ENCODE measurements around the gene SEC22A. TPM values are rescaled to one million over a fixed set of nuclear protein-coding genes. Genes with fewer than 3 reads are reported as not detected.

Gene SEC22A
- total and polyA plus RNA-seq, 10 of the 15 experiments (the other 5 are each of a cell fraction or from before 2014, with no cell fraction given): 19.3 to 70.3 (median 36.7) TPM

DNA sequence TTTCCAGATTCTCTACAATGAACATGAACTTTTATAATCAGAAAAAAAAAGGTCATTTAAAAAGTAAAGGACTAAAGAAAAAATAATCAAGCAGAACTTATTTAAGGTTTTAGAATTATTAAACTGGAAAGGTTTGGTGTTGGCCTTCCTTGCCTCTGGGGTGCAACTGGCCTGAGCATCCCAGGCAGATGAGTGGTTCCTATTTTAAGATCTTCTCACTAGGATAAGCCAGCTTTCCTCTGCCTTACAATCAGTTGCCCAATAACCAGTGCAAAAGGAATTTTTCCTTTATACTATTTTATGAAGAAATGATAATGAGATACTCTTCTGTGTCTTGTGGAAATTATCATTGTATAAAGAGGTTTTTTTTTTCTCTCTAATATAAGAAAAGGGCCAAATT, 56.6 kb downstream of the SEC22A start:
- TF ChIP-seq JUND (IDR thresholded peaks at IDR 0.05; ENCODE audit: low read depth, low read length): no peak
- TF ChIP-seq SMAD5 (IDR thresholded peaks at IDR 0.05; ENCODE audit: low read depth): no peak
- no peak for TF ChIP-seq E2F4 (IDR thresholded peaks at IDR 0.05; ENCODE audit: low read depth, low read length)
- TF ChIP-seq TBL1XR1 (IDR thresholded peaks at IDR 0.05; ENCODE audit: low read depth, low read length): no peak
- no peak for TF ChIP-seq PAX5 (IDR thresholded peaks at IDR 0.05; ENCODE audit: borderline replicate concordance, low read depth, low read length)
- TF ChIP-seq MTA2 (IDR thresholded peaks at IDR 0.05; ENCODE audit: low read depth): no peak
- no peak for TF ChIP-seq IKZF2 (IDR thresholded peaks at IDR 0.05)
- no peak for TF ChIP-seq CEBPB (IDR thresholded peaks at IDR 0.05; ENCODE audit: borderline replicate concordance in 1 of 2, low read depth in 2 of 2, low read length in 2 of 2)
- TF ChIP-seq MTA3 (IDR thresholded peaks at IDR 0.05; ENCODE audit: borderline replicate concordance, low read length): no peak
- no peak for TF ChIP-seq ZZZ3 (IDR thresholded peaks at IDR 0.05; ENCODE audit: control insufficient read depth, insufficient read length, low read depth)
- TF ChIP-seq POLR2AphosphoS2 (IDR thresholded peaks at IDR 0.05; ENCODE audit: low read depth, low read length): no peak
- no peak for TF ChIP-seq NR2C2 (IDR thresholded peaks at IDR 0.05; ENCODE audit: borderline replicate concordance, control insufficient read depth, insufficient read length, low read depth)
- no peak for TF ChIP-seq EP300 (IDR thresholded peaks at IDR 0.05; ENCODE audit: borderline replicate concordance in 1 of 2, control insufficient read depth in 1 of 2, low read depth in 2 of 2, low read length in 2 of 2)
- TF ChIP-seq ATF3 (IDR thresholded peaks at IDR 0.05; ENCODE audit: borderline replicate concordance, extremely low read depth, low read depth, low read length): no peak
- TF ChIP-seq NFYB (IDR thresholded peaks at IDR 0.05; ENCODE audit: insufficient read depth, low read depth, low read length): no peak
- H3K9ac ChIP-seq (ENCODE audit: control insufficient read depth, insufficient read depth, low read length): no peak overlapping the region
- no peak overlapping the region for H3K4me3 ChIP-seq
- peaks cover 0 to 3% of the 10 kb centered on the region in 2 experiments; a peak in 1 of 4 replicates for H3K36me3 ChIP-seq (ENCODE audit: control insufficient read depth in 2 of 2, insufficient read depth in 2 of 2, low read length in 1 of 2)
- in situ Hi-C loops (cut with MboI): no loop called here
- H3K4me2 ChIP-seq (ENCODE audit: control insufficient read depth, insufficient read depth): no peak overlapping the region
- DNase-seq (ENCODE audit: low read depth, low spot score): no peak
- no peak for FAIRE-seq
- no peaks in the 10 kb centered on the region for H3K27me3 ChIP-seq (replicated peaks in 1 of 2; ENCODE audit: control insufficient read depth in 2 of 2, insufficient read depth in 2 of 2, low read length in 1 of 2)
- ChIA-PET RAD21 (ENCODE audit: unreplicated experiment) (no interaction called here), CTCF (interaction anchor here (1.0 kb wide), 1 partner anchor 13 kb away, joined by 5 read pairs; no protein-coding TSS in a partner anchor), POLR2A (no interaction called here), SMC1A (ENCODE audit: uncharacterized antibody, unreplicated experiment) (interaction anchor here (1.0 kb wide), 1 partner anchor 316 kb away, joined by 3 read pairs; no protein-coding TSS in a partner anchor)
- no peak for ATAC-seq
- H4K20me1 ChIP-seq (ENCODE audit: control insufficient read depth, insufficient read depth): no peaks in the 10 kb centered on the region
- H2AFZ ChIP-seq (ENCODE audit: control insufficient read depth, low read depth, low read length): no peak overlapping the region
- no peaks in the 10 kb centered on the region for H3K79me2 ChIP-seq (ENCODE audit: control insufficient read depth, insufficient read depth, low read length)
- H3K4me1 ChIP-seq (ENCODE audit: control insufficient read depth, insufficient read depth, low read length): no peaks in the 10 kb centered on the region
- intact Hi-C loops (cut with micrococcal nuclease; ENCODE audit: unreplicated experiment): no loop called here
- BruUV-seq (replicated peaks): no TSS peak
- H3K27ac ChIP-seq (ENCODE audit: control insufficient read depth, insufficient read depth): no peak overlapping the region
- no peaks in the 10 kb centered on the region for H3K9me3 ChIP-seq (replicated peaks; ENCODE audit: control insufficient read depth, insufficient read depth, low read length)

Measured in GM12878 (cell line).